HepG2 (cell line): ENCODE measurements around the gene ESAM. TPM values are rescaled to one million over a fixed set of nuclear protein-coding genes. Genes with fewer than 3 reads are reported as not detected.

Experiments
- polyA plus RNA-seq, 8 experiments: library from polyadenylated mRNA; depleted of rRNA in 3 of 8; stranded (reverse) in 7 of 8; unstranded in 1 of 8; fragments of >200 nt; fragmentation: Illumina TruSeq in 4 of 8; extraction: Trizol in 4 of 8; gene quantifications; 2 replicates each; pipeline versions ENCODE4 v1.2.1 to v1.2.3, GENCODE V29; 2011 to 2016; ENCODE audit warnings: low read depth in 4 of 8, missing spikeins in 1 of 8, mixed read lengths in 1 of 8; ENCODE audit not compliant: insufficient read depth in 1 of 8
- total RNA-seq, 5 experiments: library from RNA; depleted of rRNA; stranded (reverse); fragments of >200 nt; fragmentation: Illumina TruSeq; extraction: Trizol; gene quantifications; 2 replicates each; pipeline ENCODE4 v1.2.3, GENCODE V29; 2016; ENCODE audit warnings: low read depth in 1 of 5

Gene ESAM
- total and polyA plus RNA-seq, 2 of the 13 experiments (the other 11 are each of a cell fraction or from before 2014, with no cell fraction given): 1.2 to 6.8 TPM

Other genes with a start within 250 kb of the ESAM start
- not detected in 2 replicates for gene OR8B12, start 218.6 kb downstream of the ESAM start, total RNA-seq (2016; rRNA removed; fragmentation: Illumina TruSeq; extraction: Trizol)
- not detected in 2 replicates for gene OR8B12, start 218.6 kb downstream of the ESAM start, polyA plus RNA-seq (2011; rRNA removed)
- gene OR8A1, start 192.3 kb downstream of the ESAM start, total RNA-seq (2016; rRNA removed; fragmentation: Illumina TruSeq; extraction: Trizol): not detected in 2 replicates
- gene OR8A1, start 192.3 kb downstream of the ESAM start, polyA plus RNA-seq (2011; rRNA removed): not detected in 2 replicates
- gene PANX3, start 150.9 kb downstream of the ESAM start, total RNA-seq (2016; rRNA removed; fragmentation: Illumina TruSeq; extraction: Trizol): not detected in 2 replicates
- gene PANX3, start 150.9 kb downstream of the ESAM start, polyA plus RNA-seq (2011; rRNA removed): not detected in 2 replicates
- 20.3 and 21.7 TPM in 2 replicates for gene TBRG1, start 139.4 kb downstream of the ESAM start, total RNA-seq (2016; rRNA removed; fragmentation: Illumina TruSeq; extraction: Trizol)
- 25.6 and 28.9 TPM in 2 replicates for gene TBRG1, start 139.4 kb downstream of the ESAM start, polyA plus RNA-seq (2011; rRNA removed)
- gene SIAE, start 88.6 kb downstream of the ESAM start, total RNA-seq (2016; rRNA removed; fragmentation: Illumina TruSeq; extraction: Trizol): 4.5 and 7.0 TPM in 2 replicates
- gene SIAE, start 88.6 kb downstream of the ESAM start, polyA plus RNA-seq (2011; rRNA removed): 21.8 and 22.4 TPM in 2 replicates
- gene SPA17, start 88.4 kb downstream of the ESAM start, total RNA-seq (2016; rRNA removed; fragmentation: Illumina TruSeq; extraction: Trizol): 8.4 and 12.7 TPM in 2 replicates
- 2.9 and 4.4 TPM in 2 replicates for gene SPA17, start 88.4 kb downstream of the ESAM start, polyA plus RNA-seq (2011; rRNA removed)
- 0.18 TPM in 1 of 2 replicates, not detected in the other for gene NRGN, start 22.3 kb downstream of the ESAM start, total RNA-seq (2016; rRNA removed; fragmentation: Illumina TruSeq; extraction: Trizol)
- gene NRGN, start 22.3 kb downstream of the ESAM start, polyA plus RNA-seq (2011; rRNA removed): 0.12 and 0.22 TPM in 2 replicates
- gene VSIG2, start 10.0 kb downstream of the ESAM start, total RNA-seq (2016; rRNA removed; fragmentation: Illumina TruSeq; extraction: Trizol): 0.46 and 0.80 TPM in 2 replicates
- 2.7 and 3.5 TPM in 2 replicates for gene VSIG2, start 10.0 kb downstream of the ESAM start, polyA plus RNA-seq (2011; rRNA removed)
- 6.8 and 10.1 TPM in 2 replicates for gene MSANTD2, start 38.1 kb upstream of the ESAM start, total RNA-seq (2016; rRNA removed; fragmentation: Illumina TruSeq; extraction: Trizol)
- 7.5 and 8.7 TPM in 2 replicates for gene MSANTD2, start 38.1 kb upstream of the ESAM start, polyA plus RNA-seq (2011; rRNA removed)
- 0.07 TPM in 1 of 2 replicates, not detected in the other for gene ROBO3, start 103.1 kb upstream of the ESAM start, total RNA-seq (2016; rRNA removed; fragmentation: Illumina TruSeq; extraction: Trizol)
- gene ROBO3, start 103.1 kb upstream of the ESAM start, polyA plus RNA-seq (2011; rRNA removed): 2.2 and 2.4 TPM in 2 replicates
- 0.07 TPM in 1 of 2 replicates, not detected in the other for gene ROBO4, start 135.6 kb upstream of the ESAM start, total RNA-seq (2016; rRNA removed; fragmentation: Illumina TruSeq; extraction: Trizol)
- gene ROBO4, start 135.6 kb upstream of the ESAM start, polyA plus RNA-seq (2011; rRNA removed): 0.47 and 1.1 TPM in 2 replicates
- not detected in 2 replicates for gene HEPN1, start 157.0 kb upstream of the ESAM start, total RNA-seq (2016; rRNA removed; fragmentation: Illumina TruSeq; extraction: Trizol)
- not detected in 2 replicates for gene HEPN1, start 157.0 kb upstream of the ESAM start, polyA plus RNA-seq (2011; rRNA removed)
- 58.5 and 66.9 TPM in 2 replicates for gene HEPACAM, start 173.8 kb upstream of the ESAM start, total RNA-seq (2016; rRNA removed; fragmentation: Illumina TruSeq; extraction: Trizol)
- 74.8 and 121 TPM in 2 replicates for gene HEPACAM, start 173.8 kb upstream of the ESAM start, polyA plus RNA-seq (2011; rRNA removed)
- 4.6 and 6.5 TPM in 2 replicates for gene CCDC15, start 191.9 kb upstream of the ESAM start, total RNA-seq (2016; rRNA removed; fragmentation: Illumina TruSeq; extraction: Trizol)
- 1.2 and 2.2 TPM in 2 replicates for gene CCDC15, start 191.9 kb upstream of the ESAM start, polyA plus RNA-seq (2011; rRNA removed)